ENCODE results near the gene SH3BP1. TPM values are rescaled to one million over a fixed set of nuclear protein-coding genes. Genes with fewer than 3 reads are reported as not detected.

The SH3BP1 gene
- total and polyA plus RNA-seq, 2 of the 13 experiments (the other 11 are each of a cell fraction or from before 2014, with no cell fraction given): 8.4 to 18.5 TPM

DNA sequence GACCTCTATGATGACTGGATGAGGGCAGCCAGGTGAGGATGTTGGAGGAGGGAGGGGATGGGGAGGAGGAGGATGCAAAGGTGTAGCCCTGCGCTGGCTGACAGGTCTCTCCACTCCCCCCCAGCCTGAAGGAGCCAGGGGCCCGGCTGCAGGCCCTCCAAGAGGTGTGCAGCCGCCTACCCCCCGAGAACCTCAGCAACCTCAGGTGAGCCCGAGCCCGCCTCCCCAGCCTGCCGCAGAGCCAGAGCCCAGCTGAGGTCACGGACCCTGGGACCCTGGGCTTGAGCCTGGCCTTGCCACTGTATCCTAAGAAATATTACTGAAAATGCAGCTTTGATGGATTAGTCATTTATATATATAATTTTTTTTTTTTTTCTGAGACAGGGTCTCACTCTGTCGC is 7.8 kb downstream of the SH3BP1 start (continued):
- no peak for TF ChIP-seq MEIS1 (CRISPR knock-in tag; IDR thresholded peaks at IDR 0.05; ENCODE audit: borderline replicate concordance)
- no peak for TF ChIP-seq HOXA3 (CRISPR knock-in tag; IDR thresholded peaks at IDR 0.05)
- TF ChIP-seq ZNF749 (CRISPR knock-in tag; IDR thresholded peaks at IDR 0.05; ENCODE audit: borderline replicate concordance): no peak
- TF ChIP-seq ZMYM4 (CRISPR knock-in tag; IDR thresholded peaks at IDR 0.05): no peak
- no peak for TF ChIP-seq RARG (CRISPR knock-in tag; IDR thresholded peaks at IDR 0.05; ENCODE audit: low read depth)

DNA sequence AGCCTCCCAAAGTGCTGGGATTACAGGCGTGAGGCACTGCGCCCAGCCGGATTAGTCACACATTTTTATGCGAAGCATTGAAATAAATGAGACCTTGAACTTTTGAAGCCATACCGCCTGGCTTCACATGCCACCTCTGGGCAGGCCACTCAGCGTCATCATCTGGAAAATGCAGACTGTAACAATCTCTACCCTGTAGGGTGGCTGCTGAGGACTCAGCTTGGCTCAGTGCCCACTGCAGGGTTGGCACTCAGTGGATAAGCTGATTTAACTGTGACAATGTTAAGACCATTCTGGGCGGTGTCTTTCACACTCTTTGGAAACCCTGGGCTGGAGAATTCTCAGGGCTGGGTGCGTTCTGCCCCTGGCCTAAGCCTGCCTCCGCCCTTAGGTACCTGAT is 8.5 kb downstream of the SH3BP1 start:
- Histone ChIP-seq H3K79me2 (ENCODE audit: insufficient read depth, low read length) (no peaks in the 10 kb centered on the region), H3K4me3 (replicated peaks in 1 of 3; ENCODE audit: insufficient read depth in 1 of 3, low read depth in 2 of 3, low read length in 3 of 3) (no peak overlapping the region), H3K36me3 (replicated peaks in 1 of 2; ENCODE audit: control insufficient read depth in 1 of 2, insufficient read depth in 2 of 2, low read length in 2 of 2) (peaks cover 22 to 54% of the 10 kb centered on the region in 2 experiments; a peak in 4 of 5 replicates), H2AFZ (ENCODE audit: low read length) (no peak overlapping the region), H3K4me1 (ENCODE audit: insufficient read depth, low read length) (peaks cover 9% of the 10 kb centered on the region), H3K4me2 (ENCODE audit: low read depth, low read length) (no peak overlapping the region), H3K27me3 (ENCODE audit: control insufficient read depth in 1 of 2, insufficient read depth in 2 of 2, low read length in 2 of 2) (no peaks in the 10 kb centered on the region), H4K20me1 (ENCODE audit: insufficient read depth, low read length) (no peaks in the 10 kb centered on the region), H3K27ac (ENCODE audit: extremely low read length, insufficient read depth, low read length) (no peak overlapping the region), H3K9me3 (ENCODE audit: low read length) (no peaks in the 10 kb centered on the region), H3K9ac (ENCODE audit: insufficient read depth, low read depth, low read length) (no peak overlapping the region)
- FAIRE-seq (no peak), DNase-seq (ENCODE audit: low spot score) (no peak), ATAC-seq (no peak)
- intact Hi-C loops (cut with micrococcal nuclease; ENCODE audit: unreplicated experiment) (no loop called here), in situ Hi-C loops (cut with HindIII; ENCODE audit: extremely low pct_ligation_motif_present, low pct_unique_long_range_greater_than_20kb) (no loop called here)
- WGBS (ENCODE audit: low lambda C conversion rate): 98% methylated on average over 6 of the region's 9 CpGs
- CTCF ChIA-PET (ENCODE audit: low intra/inter-chr PET ratio, low total read pairs): no interaction called here
- POLR2A ChIA-PET: interaction anchor here (1.6 kb wide), 1 partner anchor 13 kb away, joined by 3 read pairs; no protein-coding TSS in a partner anchor
- no TSS peak for BruUV-seq (replicated peaks)
- no peak for TF ChIP-seq ZNF850 (CRISPR knock-in tag; conservative IDR thresholded peaks at IDR 0.05)
- TF ChIP-seq ADNP (CRISPR knock-in tag; IDR thresholded peaks at IDR 0.05): no peak
- no peak for TF ChIP-seq ZSCAN20 (CRISPR knock-in tag; IDR thresholded peaks at IDR 0.05; ENCODE audit: borderline replicate concordance)
- TF ChIP-seq, protein P1, sequence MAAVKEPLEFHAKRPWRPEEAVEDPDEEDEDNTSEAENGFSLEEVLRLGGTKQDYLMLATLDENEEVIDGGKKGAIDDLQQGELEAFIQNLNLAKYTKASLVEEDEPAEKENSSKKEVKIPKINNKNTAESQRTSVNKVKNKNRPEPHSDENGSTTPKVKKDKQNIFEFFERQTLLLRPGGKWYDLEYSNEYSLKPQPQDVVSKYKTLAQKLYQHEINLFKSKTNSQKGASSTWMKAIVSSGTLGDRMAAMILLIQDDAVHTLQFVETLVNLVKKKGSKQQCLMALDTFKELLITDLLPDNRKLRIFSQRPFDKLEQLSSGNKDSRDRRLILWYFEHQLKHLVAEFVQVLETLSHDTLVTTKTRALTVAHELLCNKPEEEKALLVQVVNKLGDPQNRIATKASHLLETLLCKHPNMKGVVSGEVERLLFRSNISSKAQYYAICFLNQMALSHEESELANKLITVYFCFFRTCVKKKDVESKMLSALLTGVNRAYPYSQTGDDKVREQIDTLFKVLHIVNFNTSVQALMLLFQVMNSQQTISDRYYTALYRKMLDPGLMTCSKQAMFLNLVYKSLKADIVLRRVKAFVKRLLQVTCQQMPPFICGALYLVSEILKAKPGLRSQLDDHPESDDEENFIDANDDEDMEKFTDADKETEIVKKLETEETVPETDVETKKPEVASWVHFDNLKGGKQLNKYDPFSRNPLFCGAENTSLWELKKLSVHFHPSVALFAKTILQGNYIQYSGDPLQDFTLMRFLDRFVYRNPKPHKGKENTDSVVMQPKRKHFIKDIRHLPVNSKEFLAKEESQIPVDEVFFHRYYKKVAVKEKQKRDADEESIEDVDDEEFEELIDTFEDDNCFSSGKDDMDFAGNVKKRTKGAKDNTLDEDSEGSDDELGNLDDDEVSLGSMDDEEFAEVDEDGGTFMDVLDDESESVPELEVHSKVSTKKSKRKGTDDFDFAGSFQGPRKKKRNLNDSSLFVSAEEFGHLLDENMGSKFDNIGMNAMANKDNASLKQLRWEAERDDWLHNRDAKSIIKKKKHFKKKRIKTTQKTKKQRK (IDR thresholded peaks at IDR 0.05; ENCODE audit: low read length): no peak
- no peak for TF ChIP-seq NFE2L1 (CRISPR knock-in tag; IDR thresholded peaks at IDR 0.05; ENCODE audit: borderline replicate concordance)
- TF ChIP-seq ZNF333 (CRISPR knock-in tag; IDR thresholded peaks at IDR 0.05; ENCODE audit: borderline replicate concordance): no peak
- no peak for TF ChIP-seq ZBTB42 (CRISPR knock-in tag; IDR thresholded peaks at IDR 0.05)
- TF ChIP-seq FOXM1 (CRISPR knock-in tag; IDR thresholded peaks at IDR 0.05): no peak

All from HepG2 (cell line).